Body of pancreas (tissue), 4 donors: Measurements from ENCODE around the gene DBP. TPM values are rescaled to one million over a fixed set of nuclear protein-coding genes. Genes with fewer than 3 reads are reported as not detected.
A peak's percentile ranks its signal among the peaks of the same experiment; 100 is the strongest.

Source experiments
- ATAC-seq: fragments of 150-250 bp; one replicate; pipeline ENCODE4 v1.9.1; 2016
- DNase-seq, 4 donors: peaks; one replicate each; pipeline ENCODE4 v3.0.0-alpha.2; 2019
- H3K27ac ChIP-seq, 4 donors: fragments of 200-600 bp; sonication (generic); 1 replicate in 3 of 4; 2 replicates in 1 of 4; pipeline versions ENCODE4 v1.5.1 to v1.6.1; 2016 to 2019; ENCODE audit warnings: mild to moderate bottlenecking in 1 of 4, mixed read lengths in 1 of 4, moderate library complexity in 1 of 4
- H3K27me3 ChIP-seq, 2 donors: fragments of 200-600 bp; sonication (generic); one replicate each; pipeline ENCODE4 v1.6.0; 2016; ENCODE audit warnings: mild to moderate bottlenecking in 1 of 2
- H3K36me3 ChIP-seq, 2 donors: fragments of 200-600 bp; sonication (generic); replicated peaks in 1 of 2; 2 replicates each; pipeline ENCODE4 v1.5.1; 2016; ENCODE audit warnings: low read depth in 2 of 2; ENCODE audit not compliant: insufficient read depth in 1 of 2
- H3K4me1 ChIP-seq: fragments of 200-600 bp; sonication (generic); one replicate; pipeline ENCODE4 v1.6.0; 2016
- H3K4me3 ChIP-seq, 2 donors: fragments of 200-600 bp; sonication (generic); 1 replicate in 1 of 2; 2 replicates in 1 of 2; pipeline ENCODE4 v1.5.1; 2016 to 2019
- H3K9me3 ChIP-seq, 3 donors: fragments of 200-600 bp; sonication (generic); 1 replicate in 2 of 3; 2 replicates in 1 of 3; pipeline ENCODE4 v1.5.1; 2016
- CTCF ChIP-seq, 7 experiments: fragments of 450-650 bp in 4 of 7; fragments of 200-600 bp in 3 of 7; sonication (generic) in 3 of 7; IDR thresholded peaks; one replicate each; pipeline ENCODE4 v1.5.1; 2016 to 2019; ENCODE audit warnings: antibody characterized with exemption in 7 of 7
- POLR2A ChIP-seq, 3 donors: fragments of 450-650 bp; IDR thresholded peaks; one replicate each; pipeline ENCODE4 v1.6.1; 2016; ENCODE audit warnings: antibody characterized with exemption in 3 of 3, mild to moderate bottlenecking in 2 of 3
- WGBS, 2 donors: methylation state at CpG; one replicate each; pipeline ENCODE4 v1.1.5; 2017; 5-methylcytosine and 5-hydroxymethylcytosine counted together
- intact Hi-C: fragments of 100-400 bp; cut with DNase I; formaldehyde crosslinking; loops from one replicate; pipeline ENCODE4 v1.15.1; 2023
- total RNA-seq, 2 donors: library from RNA; depleted of rRNA; stranded (reverse); fragments of >200 nt; gene quantifications; one replicate each; pipeline ENCODE4 v1.1.0, GENCODE V29; 2016

Gene DBP
- total RNA-seq, 2 donors from 2014 or later: 2.0 to 4.9 TPM

- Histone ChIP-seq H3K27ac (no peak overlapping the region), H3K36me3 (no peaks in the 10 kb centered on the region), H3K4me3 (no peak overlapping the region), H3K27me3 (no peaks in the 10 kb centered on the region), H3K4me1 (peaks cover 22% of the 10 kb centered on the region), H3K9me3 (no peaks in the 10 kb centered on the region)
- ATAC-seq (no peak), DNase-seq (no peak)
- TF ChIP-seq CTCF (IDR thresholded peaks at IDR 0.05): no peak
- no peak for TF ChIP-seq POLR2A (IDR thresholded peaks at IDR 0.05)
- 61 to 72% methylated on average over 2 of the region's 2 CpGs for WGBS, 2 donors
- intact Hi-C loops: no loop called here
These were observed 11.0 kb upstream of the DBP start for GRCh38 chr19:48648134-48648533.

GRCh38 chr19:48646722-48647216, 9.6 kb upstream of the DBP start:
- intact Hi-C loops: no loop called here
- DNase-seq: no peak
- no peak overlapping the region for H3K4me3 ChIP-seq
- 10 to 12% methylated on average over 9 to 10 of the region's 10 CpGs for WGBS, 2 donors
- no peaks in the 10 kb centered on the region for H3K36me3 ChIP-seq
- H3K27ac ChIP-seq: peak overlapping the region; percentile 84 to 92 (median 90)
- H3K27me3 ChIP-seq: no peaks in the 10 kb centered on the region
- ATAC-seq: no peak
- H3K9me3 ChIP-seq: no peaks in the 10 kb centered on the region
- peaks cover 22% of the 10 kb centered on the region for H3K4me1 ChIP-seq
- TF ChIP-seq CTCF (IDR thresholded peaks at IDR 0.05): no peak
- TF ChIP-seq POLR2A (IDR thresholded peaks at IDR 0.05): no peak

- intact Hi-C loops: no loop called here
- 1% methylated on average over 17 to 22 of the region's 33 CpGs for WGBS, 2 donors
These were observed 9.0 kb upstream of the DBP start, which contains the start of gene CA11 for GRCh38 chr19:48646001-48646721. Gene CA11 (minus strand): TSS chr19:48646187. CDS start chr19:48645632, 555 bp downstream.

GRCh38 chr19:48645620-48646000, 8.4 kb upstream of the DBP start:
- intact Hi-C loops: no loop called here
- H3K36me3 ChIP-seq: no peaks in the 10 kb centered on the region
- H3K9me3 ChIP-seq: no peaks in the 10 kb centered on the region
- no peak for DNase-seq
- WGBS, 2 donors: 1 to 2% methylated on average over 5 to 6 of the region's 6 CpGs
- peak overlapping the region; percentile 84 to 92 (median 90) for H3K27ac ChIP-seq
- H3K4me1 ChIP-seq: peaks cover 28% of the 10 kb centered on the region
- H3K27me3 ChIP-seq: no peaks in the 10 kb centered on the region
- ATAC-seq: peak; percentile 3
- TF ChIP-seq CTCF (IDR thresholded peaks at IDR 0.05): peak in 1 of 7 experiments; percentile 2
- TF ChIP-seq POLR2A (IDR thresholded peaks at IDR 0.05): no peak
- peak overlapping the region in 1 of 2 donors; percentile 10 for H3K4me3 ChIP-seq

More at GRCh38 chr19:48646001-48646721, 9.0 kb upstream of the DBP start, which contains the start of gene CA11:
- TF ChIP-seq POLR2A (IDR thresholded peaks at IDR 0.05): peak in 2 of 3 donors; percentile 57 to 67
- TF ChIP-seq CTCF (IDR thresholded peaks at IDR 0.05): peak; percentile 90 to 98 (median 96)
- ATAC-seq (peak; percentile 91), DNase-seq (peak; percentile 89 to 90 (median 89))
- H3K36me3 ChIP-seq: no peaks in the 10 kb centered on the region
- no peaks in the 10 kb centered on the region for H3K9me3 ChIP-seq
- no peaks in the 10 kb centered on the region for H3K27me3 ChIP-seq
- H3K4me1 ChIP-seq: peaks cover 23% of the 10 kb centered on the region
- peak within 1 kb of the TSS; percentile 10 to 35 for H3K4me3 ChIP-seq
- peak within 1 kb of the TSS; percentile 84 to 92 (median 90) for H3K27ac ChIP-seq
